Measurements from ENCODE around the gene XPR1. TPM values are rescaled to one million over a fixed set of nuclear protein-coding genes. Genes with fewer than 3 reads are reported as not detected.

The XPR1 gene
- total and polyA plus RNA-seq, 7 donors = 3.7 to 19.1 (median 11.2) TPM

DNA sequence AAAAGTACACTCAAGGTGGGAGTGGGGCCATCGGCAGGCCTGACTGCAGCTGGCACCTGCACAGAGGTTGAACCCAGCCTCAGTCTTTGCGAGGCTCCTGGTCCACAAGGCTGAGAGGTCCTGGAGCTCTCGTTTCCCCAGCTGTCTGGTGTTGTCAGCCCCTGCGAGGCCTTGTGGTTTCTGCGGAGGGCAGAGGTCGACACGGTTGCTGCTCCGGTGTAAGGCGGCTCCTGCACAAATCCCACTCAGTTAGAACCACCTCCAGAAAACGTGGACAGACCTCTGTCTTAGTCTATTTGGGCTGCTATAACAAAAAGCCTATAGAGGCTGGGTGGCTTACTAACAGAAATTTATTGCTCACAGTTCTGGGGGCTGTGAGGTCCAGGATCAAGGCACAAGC is 286.7 kb downstream of the XPR1 start:
- Histone ChIP-seq H3K27me3 (ENCODE audit: insufficient read depth in 3 of 3, low read length in 2 of 3) (peaks cover 0 to 2% (median 0%) of the 10 kb centered on the region in 3 donors), H3K9me3 (no peaks in the 10 kb centered on the region), H3K27ac (no peak overlapping the region), H3K36me3 (ENCODE audit: insufficient read depth in 1 of 2, low read depth in 1 of 2) (no peaks in the 10 kb centered on the region), H3K4me1 (no peaks in the 10 kb centered on the region), H3K4me3 (no peak overlapping the region)
- DNase-seq = no peak
- 84 to 87% (median 85%) methylated on average over 10 of the region's 10 CpGs for WGBS, 3 donors
- intact Hi-C loops (cut with DNase I) = loop anchor here in 1 of 2 donors (10.0 kb wide), 1 partner anchor 996 kb away; no protein-coding TSS in a partner anchor
- ATAC-seq = no peak
- TF ChIP-seq, protein P1, sequence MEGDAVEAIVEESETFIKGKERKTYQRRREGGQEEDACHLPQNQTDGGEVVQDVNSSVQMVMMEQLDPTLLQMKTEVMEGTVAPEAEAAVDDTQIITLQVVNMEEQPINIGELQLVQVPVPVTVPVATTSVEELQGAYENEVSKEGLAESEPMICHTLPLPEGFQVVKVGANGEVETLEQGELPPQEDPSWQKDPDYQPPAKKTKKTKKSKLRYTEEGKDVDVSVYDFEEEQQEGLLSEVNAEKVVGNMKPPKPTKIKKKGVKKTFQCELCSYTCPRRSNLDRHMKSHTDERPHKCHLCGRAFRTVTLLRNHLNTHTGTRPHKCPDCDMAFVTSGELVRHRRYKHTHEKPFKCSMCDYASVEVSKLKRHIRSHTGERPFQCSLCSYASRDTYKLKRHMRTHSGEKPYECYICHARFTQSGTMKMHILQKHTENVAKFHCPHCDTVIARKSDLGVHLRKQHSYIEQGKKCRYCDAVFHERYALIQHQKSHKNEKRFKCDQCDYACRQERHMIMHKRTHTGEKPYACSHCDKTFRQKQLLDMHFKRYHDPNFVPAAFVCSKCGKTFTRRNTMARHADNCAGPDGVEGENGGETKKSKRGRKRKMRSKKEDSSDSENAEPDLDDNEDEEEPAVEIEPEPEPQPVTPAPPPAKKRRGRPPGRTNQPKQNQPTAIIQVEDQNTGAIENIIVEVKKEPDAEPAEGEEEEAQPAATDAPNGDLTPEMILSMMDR (IDR thresholded peaks at IDR 0.05) = no peak

DNA sequence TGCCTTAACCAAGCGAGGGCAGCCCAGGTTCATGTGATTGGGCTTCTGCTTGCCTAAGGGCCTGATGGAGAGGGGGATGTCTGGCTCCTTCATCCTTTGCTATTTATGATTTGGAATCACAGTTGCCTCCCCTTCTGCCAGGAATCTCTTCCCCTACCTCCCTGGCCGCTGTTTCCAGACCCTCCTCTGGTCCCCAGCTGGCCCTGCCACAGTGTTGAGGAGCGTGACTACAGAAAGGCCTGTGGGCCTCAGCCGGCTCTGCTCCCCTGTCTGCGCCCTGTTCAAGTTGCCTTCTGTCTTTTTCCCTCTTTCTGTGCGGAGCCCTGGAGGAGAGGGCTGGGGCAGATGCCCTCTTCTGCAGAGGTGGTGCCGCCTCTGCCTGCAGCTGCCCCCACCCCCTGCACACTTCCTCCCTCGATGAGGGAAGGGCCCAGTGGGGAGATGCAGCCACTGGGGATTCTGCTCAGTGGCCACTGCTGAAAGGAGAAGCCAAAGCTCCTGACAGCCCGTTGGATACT is 287.4 kb downstream of the XPR1 start:
- ATAC-seq (no peak), DNase-seq (no peak)
- no peaks in the 10 kb centered on the region for H3K36me3 ChIP-seq (ENCODE audit: insufficient read depth in 1 of 2, low read depth in 1 of 2)
- TF ChIP-seq, protein P1 (IDR thresholded peaks at IDR 0.05) = no peak
- intact Hi-C loops (cut with DNase I) = loop anchor here in 1 of 2 donors (1.0 to 10.0 kb wide), 2 partner anchors 16 to 996 kb away; no protein-coding TSS in a partner anchor
- no peaks in the 10 kb centered on the region for H3K9me3 ChIP-seq
- no peak overlapping the region for H3K27ac ChIP-seq
- WGBS, 3 donors = 79 to 83% (median 79%) methylated on average over 7 to 9 of the region's 9 CpGs
- H3K4me3 ChIP-seq = no peak overlapping the region
- no peaks in the 10 kb centered on the region for H3K4me1 ChIP-seq
- peaks cover 0 to 1% (median 0%) of the 10 kb centered on the region in 3 donors for H3K27me3 ChIP-seq (ENCODE audit: insufficient read depth in 3 of 3, low read length in 2 of 3)

DNA sequence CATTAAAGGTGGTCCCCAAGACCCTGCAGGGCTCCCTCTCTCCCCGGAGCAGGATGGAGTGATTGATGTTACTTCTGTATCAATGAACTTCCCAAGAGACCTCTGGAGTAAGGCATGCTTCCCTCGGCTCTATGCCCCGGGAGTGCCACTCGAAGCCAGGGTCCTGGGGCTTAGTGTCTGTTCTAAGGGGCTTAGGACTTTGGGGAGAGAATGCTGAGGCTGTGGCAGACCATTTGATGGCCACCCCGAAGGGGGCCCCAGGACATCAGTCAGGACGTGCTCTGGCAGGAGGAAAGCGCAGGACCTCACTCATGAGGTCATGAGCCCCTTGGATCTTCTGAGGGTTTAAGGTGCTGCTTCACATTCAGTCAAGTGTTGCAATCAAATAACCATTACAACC is 288.4 kb downstream of the XPR1 start:
- intact Hi-C loops (cut with DNase I) = no loop called here
- no peaks in the 10 kb centered on the region for H3K4me1 ChIP-seq
- no peak for ATAC-seq

GRCh38 chr1:180920702-180921101 is 288.9 kb downstream of the XPR1 start:
- Histone ChIP-seq H3K27me3 (ENCODE audit: insufficient read depth in 3 of 3, low read length in 2 of 3) (peaks cover 0 to 1% (median 0%) of the 10 kb centered on the region in 3 donors), H3K4me3 (no peak overlapping the region), H3K9me3 (no peaks in the 10 kb centered on the region), H3K27ac (no peak overlapping the region), H3K4me1 (peaks cover 1% of the 10 kb centered on the region), H3K36me3 (ENCODE audit: insufficient read depth in 1 of 2, low read depth in 1 of 2) (no peaks in the 10 kb centered on the region)
- DNase-seq = no peak
- intact Hi-C loops (cut with DNase I) = no loop called here
- no peak for ATAC-seq
- WGBS, 3 donors = 92 to 94% (median 92%) methylated on average over 8 of the region's 8 CpGs
- TF ChIP-seq, protein P1 (IDR thresholded peaks at IDR 0.05) = no peak

More for the DNA sequence above, 288.4 kb downstream of the XPR1 start:
- H3K9me3 ChIP-seq = no peaks in the 10 kb centered on the region
- H3K4me3 ChIP-seq = no peak overlapping the region
- TF ChIP-seq, protein P1 (IDR thresholded peaks at IDR 0.05) = no peak
- WGBS, 3 donors = 83 to 97% (median 85%) methylated on average over 7 of the region's 7 CpGs
- no peak for DNase-seq
- H3K36me3 ChIP-seq (ENCODE audit: insufficient read depth in 1 of 2, low read depth in 1 of 2) = no peaks in the 10 kb centered on the region
- H3K27ac ChIP-seq = no peak overlapping the region
- peaks cover 0 to 1% (median 0%) of the 10 kb centered on the region in 3 donors for H3K27me3 ChIP-seq (ENCODE audit: insufficient read depth in 3 of 3, low read length in 2 of 3)

GRCh38 chr1:180921386-180921785 is 289.6 kb downstream of the XPR1 start:
- Histone ChIP-seq H3K9me3 (no peaks in the 10 kb centered on the region), H3K4me1 (peaks cover 8% of the 10 kb centered on the region), H3K27ac (no peak overlapping the region), H3K27me3 (ENCODE audit: insufficient read depth in 3 of 3, low read length in 2 of 3) (peaks cover 0 to 1% (median 0%) of the 10 kb centered on the region in 3 donors), H3K36me3 (ENCODE audit: insufficient read depth in 1 of 2, low read depth in 1 of 2) (no peaks in the 10 kb centered on the region), H3K4me3 (no peak overlapping the region)
- 85 to 95% (median 86%) methylated on average over 6 of the region's 6 CpGs for WGBS, 3 donors
- ATAC-seq (no peak), DNase-seq (no peak)
- TF ChIP-seq, protein P1 (IDR thresholded peaks at IDR 0.05) = no peak
- intact Hi-C loops (cut with DNase I) = no loop called here

Data from psoas muscle (tissue), 8 donors.